Fibroblast of lung (primary cell): ENCODE results near the gene PPP1R12C. TPM values are rescaled to one million over a fixed set of nuclear protein-coding genes. Genes with fewer than 3 reads are reported as not detected.

Source experiments
- DNase-seq, 2 donors: peaks; one replicate each; pipeline versions ENCODE4 v3.0.0 to v3.0.0-alpha.2; 2010; ENCODE audit warnings: low read depth in 2 of 2
- H2AFZ ChIP-seq: 2 replicates; pipeline ENCODE4 v1.5.1; 2012; ENCODE audit warnings: low read length, control low read depth, inconsistent platforms
- H3K27ac ChIP-seq: 2 replicates; pipeline ENCODE4 v1.5.1; 2011; ENCODE audit warnings: low read length, control low read depth; ENCODE audit not compliant: insufficient read depth
- H3K27me3 ChIP-seq: 2 replicates; pipeline ENCODE4 v1.5.1; 2011; ENCODE audit warnings: mild to moderate bottlenecking, low read length; ENCODE audit not compliant: control insufficient read depth, insufficient read depth
- H3K36me3 ChIP-seq: 2 replicates; pipeline ENCODE4 v1.5.1; 2011; ENCODE audit warnings: low read length; ENCODE audit not compliant: control insufficient read depth, insufficient read depth
- H3K4me1 ChIP-seq: 2 replicates; pipeline ENCODE4 v1.5.1; 2011; ENCODE audit warnings: low read length; ENCODE audit not compliant: control insufficient read depth, insufficient read depth; ENCODE audit errors: extremely low read depth
- H3K4me2 ChIP-seq: 2 replicates; pipeline ENCODE4 v1.5.1; 2011; ENCODE audit warnings: low read length, control low read depth; ENCODE audit not compliant: insufficient read depth; ENCODE audit errors: extremely low read depth
- H3K4me3 ChIP-seq, 4 experiments: fragments of 200-600 bp in 1 of 4; sonication (generic) in 1 of 4; replicated peaks in 1 of 4; 2 replicates each; pipeline ENCODE4 v1.5.1; 2011 to 2016; ENCODE audit warnings: low read length in 4 of 4, low read depth in 3 of 4, mild to moderate bottlenecking in 3 of 4, control low read depth in 2 of 4, inconsistent platforms in 1 of 4, mixed read lengths in 1 of 4; ENCODE audit not compliant: insufficient read depth in 1 of 4; ENCODE audit errors: control extremely low read depth in 1 of 4
- H3K79me2 ChIP-seq: 2 replicates; pipeline ENCODE4 v1.5.1; 2012; ENCODE audit warnings: mild to moderate bottlenecking, low read length, inconsistent platforms; ENCODE audit not compliant: control insufficient read depth, insufficient read depth
- H3K9ac ChIP-seq: 2 replicates; pipeline ENCODE4 v1.5.1; 2011; ENCODE audit warnings: mild to moderate bottlenecking, low read length, control low read depth; ENCODE audit not compliant: insufficient read depth
- H3K9me3 ChIP-seq: 2 replicates; pipeline ENCODE4 v1.5.1; 2012; ENCODE audit warnings: low read depth, low read length; ENCODE audit not compliant: control insufficient read depth, insufficient read depth
- H4K20me1 ChIP-seq: 2 replicates; pipeline ENCODE4 v1.5.1; 2011; ENCODE audit warnings: low read length; ENCODE audit not compliant: control insufficient read depth, insufficient read depth; ENCODE audit errors: extremely low read depth
- EZH2 ChIP-seq: IDR thresholded peaks from 2 replicates; pipeline ENCODE4 v1.5.1; 2012; ENCODE audit warnings: low read length, control low read depth, mild to moderate bottlenecking; ENCODE audit errors: missing control alignments
- polyA plus RNA-seq, 2 donors: library from polyadenylated mRNA; depleted of rRNA in 1 of 2; stranded (reverse) in 1 of 2; unstranded in 1 of 2; fragments of >200 nt; gene quantifications; 2 replicates each; pipeline ENCODE4 v1.2.1, GENCODE V29; 2011 to 2012; ENCODE audit warnings: missing spikeins in 1 of 2
- total RNA-seq: library from RNA; depleted of rRNA; stranded (reverse); fragments of >200 nt; gene quantifications from 2 replicates; pipeline ENCODE4 v1.2.1, GENCODE V29; 2014
- TF ChIP-seq, protein P1 (sequence below), 2 donors: IDR thresholded peaks in 1 of 2; conservative IDR thresholded peaks in 1 of 2; 1 replicate in 1 of 2; 2 replicates in 1 of 2; pipeline ENCODE4 v1.5.1; 2011 to 2012; ENCODE audit warnings: low read length in 2 of 2, control low read depth in 1 of 2, inconsistent platforms in 1 of 2, low read depth in 1 of 2, mild to moderate bottlenecking in 1 of 2

Gene PPP1R12C
- total and polyA plus RNA-seq, 2 donors (not counting 1 experiment from before 2014, with no cell fraction given), result 26.0 to 32.9 TPM

DNA sequence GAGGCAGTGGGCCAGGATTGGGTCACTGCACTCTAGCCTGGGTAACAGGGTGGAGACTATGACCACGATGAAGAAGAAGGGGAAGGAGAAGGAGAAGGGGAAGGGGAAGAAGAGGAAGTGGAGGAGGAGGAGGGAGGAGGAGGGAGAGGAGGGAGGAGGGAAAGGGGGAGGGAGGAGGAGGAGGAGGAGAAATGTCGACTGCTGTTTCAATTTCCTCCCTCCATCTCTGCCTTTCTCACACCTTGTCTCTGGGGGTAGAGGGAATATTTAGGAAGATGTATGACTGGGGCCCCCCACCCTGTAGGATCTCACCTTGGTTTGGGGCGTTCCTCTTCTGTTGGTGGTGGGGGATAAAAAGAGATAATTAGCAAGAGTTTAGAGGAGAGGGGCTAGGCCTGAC, 27.8 kb upstream of the PPP1R12C start:
- no peaks in the 10 kb centered on the region for H3K79me2 ChIP-seq
- TF ChIP-seq, protein P1, sequence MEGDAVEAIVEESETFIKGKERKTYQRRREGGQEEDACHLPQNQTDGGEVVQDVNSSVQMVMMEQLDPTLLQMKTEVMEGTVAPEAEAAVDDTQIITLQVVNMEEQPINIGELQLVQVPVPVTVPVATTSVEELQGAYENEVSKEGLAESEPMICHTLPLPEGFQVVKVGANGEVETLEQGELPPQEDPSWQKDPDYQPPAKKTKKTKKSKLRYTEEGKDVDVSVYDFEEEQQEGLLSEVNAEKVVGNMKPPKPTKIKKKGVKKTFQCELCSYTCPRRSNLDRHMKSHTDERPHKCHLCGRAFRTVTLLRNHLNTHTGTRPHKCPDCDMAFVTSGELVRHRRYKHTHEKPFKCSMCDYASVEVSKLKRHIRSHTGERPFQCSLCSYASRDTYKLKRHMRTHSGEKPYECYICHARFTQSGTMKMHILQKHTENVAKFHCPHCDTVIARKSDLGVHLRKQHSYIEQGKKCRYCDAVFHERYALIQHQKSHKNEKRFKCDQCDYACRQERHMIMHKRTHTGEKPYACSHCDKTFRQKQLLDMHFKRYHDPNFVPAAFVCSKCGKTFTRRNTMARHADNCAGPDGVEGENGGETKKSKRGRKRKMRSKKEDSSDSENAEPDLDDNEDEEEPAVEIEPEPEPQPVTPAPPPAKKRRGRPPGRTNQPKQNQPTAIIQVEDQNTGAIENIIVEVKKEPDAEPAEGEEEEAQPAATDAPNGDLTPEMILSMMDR (conservative IDR thresholded peaks at IDR 0.05 in 1 of 2, IDR thresholded peaks at IDR 0.05 in 1 of 2; ENCODE audit: low read depth in 1 of 2, low read length in 2 of 2), result no peak
- TF ChIP-seq EZH2, result no peak
- no peak overlapping the region for H3K4me2 ChIP-seq
- peaks cover 21% of the 10 kb centered on the region for H3K27me3 ChIP-seq
- H2AFZ ChIP-seq, result no peak overlapping the region
- no peak for DNase-seq
- H3K9ac ChIP-seq, result no peak overlapping the region
- no peak overlapping the region for H3K27ac ChIP-seq
- no peaks in the 10 kb centered on the region for H3K36me3 ChIP-seq
- H3K9me3 ChIP-seq, result no peaks in the 10 kb centered on the region
- H4K20me1 ChIP-seq, result no peaks in the 10 kb centered on the region
- H3K4me1 ChIP-seq, result no peaks in the 10 kb centered on the region
- H3K4me3 ChIP-seq, result no peak overlapping the region

DNA sequence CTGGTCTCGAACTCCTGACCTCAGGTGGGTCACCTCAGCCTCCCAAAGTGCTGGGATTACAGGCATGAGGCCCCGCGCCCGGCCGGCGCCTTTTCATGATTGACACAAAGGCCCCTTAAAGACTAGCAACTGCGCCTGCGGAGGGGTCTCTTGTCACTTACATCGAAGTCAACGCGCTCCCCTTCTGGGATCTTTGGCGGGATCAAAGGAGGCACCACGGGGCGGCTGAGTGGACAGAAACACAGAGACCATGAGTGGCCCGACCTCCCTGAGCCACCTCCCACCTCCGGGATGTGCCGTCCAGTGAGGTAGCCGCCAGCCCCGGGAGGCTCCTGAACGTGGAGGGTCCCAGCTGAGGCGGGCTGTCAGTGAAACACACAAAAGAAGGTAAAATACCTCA, 24.3 kb upstream of the PPP1R12C start:
- peak overlapping the region; percentile 5 for H3K4me2 ChIP-seq
- H3K4me1 ChIP-seq, result no peaks in the 10 kb centered on the region
- H3K4me3 ChIP-seq, result no peak overlapping the region
- DNase-seq, result no peak
- no peak overlapping the region for H2AFZ ChIP-seq
- TF ChIP-seq, protein P1 (conservative IDR thresholded peaks at IDR 0.05 in 1 of 2, IDR thresholded peaks at IDR 0.05 in 1 of 2; ENCODE audit: low read depth in 1 of 2, low read length in 2 of 2), result no peak
- no peak for TF ChIP-seq EZH2
- H4K20me1 ChIP-seq, result no peaks in the 10 kb centered on the region
- no peak overlapping the region for H3K27ac ChIP-seq
- H3K27me3 ChIP-seq, result peaks cover 10% of the 10 kb centered on the region
- H3K9ac ChIP-seq, result no peak overlapping the region
- H3K79me2 ChIP-seq, result no peaks in the 10 kb centered on the region
- no peaks in the 10 kb centered on the region for H3K36me3 ChIP-seq
- H3K9me3 ChIP-seq, result no peaks in the 10 kb centered on the region

DNA sequence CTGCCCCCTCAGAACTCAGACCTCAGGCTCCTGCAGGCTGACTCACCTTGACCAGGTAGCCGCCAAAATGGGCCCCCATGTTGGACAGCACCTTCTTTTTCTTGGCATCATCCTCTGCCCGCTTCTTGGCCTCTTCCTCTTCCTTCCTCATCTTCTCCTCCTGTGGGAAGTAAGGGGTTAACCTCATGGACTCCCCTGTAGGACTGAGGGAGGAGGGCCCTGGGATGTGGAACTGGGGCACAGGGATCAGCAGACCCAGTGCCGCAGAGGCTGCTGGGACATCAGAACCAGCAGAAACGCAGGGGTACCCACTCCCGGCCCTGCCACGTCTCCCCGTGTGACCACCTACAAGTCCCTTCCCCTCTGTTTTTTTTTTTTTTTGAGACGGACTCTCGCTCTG, 20.5 kb upstream of the PPP1R12C start:
- Histone ChIP-seq H2AFZ (no peak overlapping the region), H3K79me2 (no peaks in the 10 kb centered on the region), H3K4me3 (no peak overlapping the region), H4K20me1 (no peaks in the 10 kb centered on the region), H3K4me1 (no peaks in the 10 kb centered on the region), H3K36me3 (no peaks in the 10 kb centered on the region), H3K4me2 (no peak overlapping the region), H3K27me3 (peaks cover 3% of the 10 kb centered on the region), H3K27ac (no peak overlapping the region), H3K9me3 (no peaks in the 10 kb centered on the region), H3K9ac (no peak overlapping the region)
- TF ChIP-seq, protein P1 (conservative IDR thresholded peaks at IDR 0.05 in 1 of 2, IDR thresholded peaks at IDR 0.05 in 1 of 2; ENCODE audit: low read depth in 1 of 2, low read length in 2 of 2), result no peak
- no peak for TF ChIP-seq EZH2
- DNase-seq, result no peak
